Calu3 (cell line): Measurements from ENCODE around the gene ADGRA3. TPM values are rescaled to one million over a fixed set of nuclear protein-coding genes. Genes with fewer than 3 reads are reported as not detected.

Experiments used
- BruUV-seq: library from RNA; stranded (reverse); fragments of 400-500 nt; replicated peaks from 2 replicates; lab custom pipeline; 2021; lab: Mats Ljungman, UMichigan
- CTCF ChIA-PET: fragments of 300-600 bp; sonication (Branson Sonifier 250); formaldehyde crosslinking; loops from one replicate; lab custom pipeline; 2022; ENCODE audit warnings: antibody characterized with exemption; lab: Charles Lee
- DNase-seq: peaks from one replicate; pipeline ENCODE4 v3.0.0; 2022
- H3K27ac Mint-ChIP-seq: one replicate; pipeline ENCODE4 v1.8.0; 2022; ENCODE audit warnings: mixed read lengths; ENCODE audit not compliant: unreplicated experiment
- H3K27me3 Mint-ChIP-seq: one replicate; pipeline ENCODE4 v1.8.0; 2022; ENCODE audit warnings: mixed read lengths; ENCODE audit not compliant: unreplicated experiment
- H3K36me3 Mint-ChIP-seq: one replicate; pipeline ENCODE4 v1.8.0; 2022; ENCODE audit warnings: mild to moderate bottlenecking, moderate library complexity, mixed read lengths; ENCODE audit not compliant: insufficient read depth, unreplicated experiment
- H3K4me1 Mint-ChIP-seq: one replicate; pipeline ENCODE4 v1.8.0; 2022; ENCODE audit warnings: mild to moderate bottlenecking, low read depth, mixed read lengths; ENCODE audit not compliant: unreplicated experiment
- H3K4me3 Mint-ChIP-seq: one replicate; pipeline ENCODE4 v1.8.0; 2022; ENCODE audit warnings: mild to moderate bottlenecking, low read depth, moderate library complexity, mixed read lengths; ENCODE audit not compliant: unreplicated experiment
- H3K9me3 Mint-ChIP-seq: one replicate; pipeline ENCODE4 v1.8.0; 2022; ENCODE audit warnings: low read depth, mixed read lengths; ENCODE audit not compliant: unreplicated experiment
- CTCF ChIP-seq: fragments of 200-600 bp; IDR thresholded peaks from one replicate; pipeline ENCODE4 v1.8.0; 2022; ENCODE audit warnings: antibody characterized with exemption; ENCODE audit not compliant: unreplicated experiment
- intact Hi-C: fragments of 100-400 bp; cut with micrococcal nuclease; formaldehyde crosslinking; loops from one replicate; pipeline ENCODE4 v1.10.0; 2022; ENCODE audit not compliant: unreplicated experiment
- total RNA-seq: library from RNA; stranded (reverse); gene quantifications from 2 replicates; pipeline ENCODE4 v1.2.3, GENCODE V29; 2022

The ADGRA3 gene
- total RNA-seq, 1 experiment from 2014 or later: 63.2 TPM

GRCh38 chr4:22457348-22457747 lies 58.5 kb downstream of the ADGRA3 start:
- CTCF ChIA-PET: no interaction called here
- no TSS peak for BruUV-seq

GRCh38 chr4:22456291-22456690 lies 59.6 kb downstream of the ADGRA3 start:
- BruUV-seq: no TSS peak
- Mint-ChIP-seq H3K36me3 (peaks cover 12% of the 10 kb centered on the region), H3K4me3 (no peak overlapping the region), H3K27ac (no peak overlapping the region), H3K27me3 (no peaks in the 10 kb centered on the region), H3K9me3 (no peaks in the 10 kb centered on the region), H3K4me1 (peaks cover 10% of the 10 kb centered on the region)
- CTCF ChIA-PET: no interaction called here
- DNase-seq: no peak
- intact Hi-C loops: no loop called here
- no peak for TF ChIP-seq CTCF

More at GRCh38 chr4:22457348-22457747, 58.5 kb downstream of the ADGRA3 start:
- no peak for DNase-seq
- Mint-ChIP-seq H3K36me3 (peaks cover 14% of the 10 kb centered on the region), H3K4me3 (no peak overlapping the region), H3K27me3 (no peaks in the 10 kb centered on the region), H3K9me3 (no peaks in the 10 kb centered on the region), H3K27ac (no peak overlapping the region), H3K4me1 (peaks cover 10% of the 10 kb centered on the region)
- TF ChIP-seq CTCF: no peak
- intact Hi-C loops: no loop called here

GRCh38 chr4:22454955-22455354 lies 60.9 kb downstream of the ADGRA3 start:
- H3K9me3 Mint-ChIP-seq: no peaks in the 10 kb centered on the region
- no peak for DNase-seq
- CTCF ChIA-PET: no interaction called here
- peaks cover 10% of the 10 kb centered on the region for H3K4me1 Mint-ChIP-seq
- BruUV-seq: no TSS peak
- H3K36me3 Mint-ChIP-seq: peaks cover 4% of the 10 kb centered on the region
- intact Hi-C loops: no loop called here
- no peak overlapping the region for H3K4me3 Mint-ChIP-seq
- H3K27ac Mint-ChIP-seq: no peak overlapping the region
- TF ChIP-seq CTCF: no peak
- H3K27me3 Mint-ChIP-seq: no peaks in the 10 kb centered on the region

GRCh38 chr4:22454216-22454838 lies 61.5 kb downstream of the ADGRA3 start:
- H3K4me1 Mint-ChIP-seq: peaks cover 10% of the 10 kb centered on the region
- H3K9me3 Mint-ChIP-seq: no peaks in the 10 kb centered on the region
- H3K27me3 Mint-ChIP-seq: no peaks in the 10 kb centered on the region
- TF ChIP-seq CTCF: no peak
- H3K4me3 Mint-ChIP-seq: no peak overlapping the region
- intact Hi-C loops: no loop called here
- no peak for DNase-seq
- BruUV-seq: no TSS peak
- CTCF ChIA-PET: no interaction called here
- no peak overlapping the region for H3K27ac Mint-ChIP-seq
- peaks cover 4% of the 10 kb centered on the region for H3K36me3 Mint-ChIP-seq
